ENCODE measurements around the gene TMEM200B. TPM values are rescaled to one million over a fixed set of nuclear protein-coding genes. Genes with fewer than 3 reads are reported as not detected.
"Not testable (repeated sequence)": the region's sequence is repeated elsewhere in the genome, so short reads cannot be mapped to it uniquely, and the experiment has no call there.

Gene TMEM200B
- total RNA-seq, 1 donor from 2014 or later, result 2.1 TPM

GRCh38 chr1:29144178-29144577 is 20.5 kb upstream of the TMEM200B start:
- TF ChIP-seq, protein P1, sequence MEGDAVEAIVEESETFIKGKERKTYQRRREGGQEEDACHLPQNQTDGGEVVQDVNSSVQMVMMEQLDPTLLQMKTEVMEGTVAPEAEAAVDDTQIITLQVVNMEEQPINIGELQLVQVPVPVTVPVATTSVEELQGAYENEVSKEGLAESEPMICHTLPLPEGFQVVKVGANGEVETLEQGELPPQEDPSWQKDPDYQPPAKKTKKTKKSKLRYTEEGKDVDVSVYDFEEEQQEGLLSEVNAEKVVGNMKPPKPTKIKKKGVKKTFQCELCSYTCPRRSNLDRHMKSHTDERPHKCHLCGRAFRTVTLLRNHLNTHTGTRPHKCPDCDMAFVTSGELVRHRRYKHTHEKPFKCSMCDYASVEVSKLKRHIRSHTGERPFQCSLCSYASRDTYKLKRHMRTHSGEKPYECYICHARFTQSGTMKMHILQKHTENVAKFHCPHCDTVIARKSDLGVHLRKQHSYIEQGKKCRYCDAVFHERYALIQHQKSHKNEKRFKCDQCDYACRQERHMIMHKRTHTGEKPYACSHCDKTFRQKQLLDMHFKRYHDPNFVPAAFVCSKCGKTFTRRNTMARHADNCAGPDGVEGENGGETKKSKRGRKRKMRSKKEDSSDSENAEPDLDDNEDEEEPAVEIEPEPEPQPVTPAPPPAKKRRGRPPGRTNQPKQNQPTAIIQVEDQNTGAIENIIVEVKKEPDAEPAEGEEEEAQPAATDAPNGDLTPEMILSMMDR (IDR thresholded peaks at IDR 0.05; ENCODE audit: insufficient read depth, low read length, poor library complexity, severe bottlenecking), result no peak
- Histone ChIP-seq H3K36me3 (ENCODE audit: control insufficient read depth, insufficient read depth, low read length) (peaks cover 2% of the 10 kb centered on the region), H3K27me3 (ENCODE audit: control insufficient read depth, insufficient read depth, low read length) (no peaks in the 10 kb centered on the region), H3K4me3 (ENCODE audit: low read depth, low read length) (no peak overlapping the region)
- no peak for DNase-seq (ENCODE audit: low read depth)

GRCh38 chr1:29142714-29143113 is 19.0 kb upstream of the TMEM200B start:
- Histone ChIP-seq H3K4me3 (ENCODE audit: low read depth, low read length) (no peak overlapping the region), H3K36me3 (ENCODE audit: control insufficient read depth, insufficient read depth, low read length) (peaks cover 2% of the 10 kb centered on the region), H3K27me3 (ENCODE audit: control insufficient read depth, insufficient read depth, low read length) (no peaks in the 10 kb centered on the region)
- TF ChIP-seq, protein P1 (IDR thresholded peaks at IDR 0.05; ENCODE audit: insufficient read depth, low read length, poor library complexity, severe bottlenecking), result no peak
- no peak for DNase-seq (ENCODE audit: low read depth)

DNA sequence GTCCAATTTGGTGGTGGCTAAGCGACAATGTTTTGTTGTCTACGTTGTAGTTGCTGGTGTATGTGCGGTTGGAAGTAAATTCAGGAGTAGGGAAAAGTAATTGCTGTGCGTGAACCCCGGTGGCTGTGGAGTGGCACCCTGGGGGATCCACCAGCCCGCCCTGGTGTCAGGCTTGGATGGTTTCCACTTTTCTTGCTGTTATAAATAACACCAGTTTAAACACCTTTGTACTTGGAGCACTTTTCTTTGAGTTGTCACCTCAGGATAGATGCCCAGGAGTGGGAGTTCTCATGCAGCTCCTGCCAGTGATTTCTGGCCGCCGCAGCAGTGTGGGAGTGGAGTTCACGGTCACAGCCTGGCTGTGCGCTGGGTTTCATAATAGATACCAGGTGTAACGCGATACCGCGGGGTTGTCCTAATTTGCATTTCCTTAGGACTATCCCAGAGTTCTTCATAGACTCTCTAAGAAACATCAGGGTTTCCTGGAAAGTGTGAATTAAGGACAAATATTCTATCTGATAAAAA is 12.8 kb upstream of the TMEM200B start:
- no peak for DNase-seq (ENCODE audit: low read depth)
- TF ChIP-seq, protein P1 (IDR thresholded peaks at IDR 0.05; ENCODE audit: insufficient read depth, low read length, poor library complexity, severe bottlenecking), result no peak

DNA sequence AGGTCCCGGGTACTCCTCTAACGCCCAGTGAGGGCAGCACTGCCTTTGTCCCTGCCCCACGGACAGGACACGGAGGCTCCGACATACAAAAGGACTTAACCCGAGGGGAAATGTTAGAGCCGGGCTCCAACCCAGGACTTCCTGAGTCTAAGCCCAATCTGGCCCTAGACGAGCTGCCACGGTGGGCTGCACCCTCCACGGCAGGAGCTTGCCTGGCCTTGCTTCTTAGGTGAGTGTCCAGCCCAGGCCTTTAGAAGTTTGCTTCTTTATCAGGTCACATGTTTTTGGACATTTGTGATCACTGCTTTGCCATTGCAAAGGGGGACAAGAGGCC is 11.0 kb upstream of the TMEM200B start:
- TF ChIP-seq, protein P1 (IDR thresholded peaks at IDR 0.05; ENCODE audit: insufficient read depth, low read length, poor library complexity, severe bottlenecking), result no peak
- Histone ChIP-seq H3K4me3 (ENCODE audit: low read depth, low read length) (no peak overlapping the region), H3K27me3 (ENCODE audit: control insufficient read depth, insufficient read depth, low read length) (peaks cover 11% of the 10 kb centered on the region)

More for the DNA sequence above, 12.8 kb upstream of the TMEM200B start:
- no peaks in the 10 kb centered on the region for H3K36me3 ChIP-seq (ENCODE audit: control insufficient read depth, insufficient read depth, low read length)
- no peak overlapping the region for H3K4me3 ChIP-seq (ENCODE audit: low read depth, low read length)
- peaks cover 11% of the 10 kb centered on the region for H3K27me3 ChIP-seq (ENCODE audit: control insufficient read depth, insufficient read depth, low read length)

GRCh38 chr1:29133861-29134694 is 10.4 kb upstream of the TMEM200B start:
- H3K4me3 ChIP-seq (ENCODE audit: low read depth, low read length), result no peak overlapping the region
- H3K36me3 ChIP-seq (ENCODE audit: control insufficient read depth, insufficient read depth, low read length), result no peaks in the 10 kb centered on the region
- TF ChIP-seq, protein P1 (IDR thresholded peaks at IDR 0.05; ENCODE audit: insufficient read depth, low read length, poor library complexity, severe bottlenecking), result no peak
- peaks cover 11% of the 10 kb centered on the region for H3K27me3 ChIP-seq (ENCODE audit: control insufficient read depth, insufficient read depth, low read length)
- DNase-seq (ENCODE audit: low read depth), result no peak

More for the DNA sequence above, 11.0 kb upstream of the TMEM200B start:
- DNase-seq (ENCODE audit: low read depth), result no peak
- H3K36me3 ChIP-seq (ENCODE audit: control insufficient read depth, insufficient read depth, low read length), result no peaks in the 10 kb centered on the region

DNA sequence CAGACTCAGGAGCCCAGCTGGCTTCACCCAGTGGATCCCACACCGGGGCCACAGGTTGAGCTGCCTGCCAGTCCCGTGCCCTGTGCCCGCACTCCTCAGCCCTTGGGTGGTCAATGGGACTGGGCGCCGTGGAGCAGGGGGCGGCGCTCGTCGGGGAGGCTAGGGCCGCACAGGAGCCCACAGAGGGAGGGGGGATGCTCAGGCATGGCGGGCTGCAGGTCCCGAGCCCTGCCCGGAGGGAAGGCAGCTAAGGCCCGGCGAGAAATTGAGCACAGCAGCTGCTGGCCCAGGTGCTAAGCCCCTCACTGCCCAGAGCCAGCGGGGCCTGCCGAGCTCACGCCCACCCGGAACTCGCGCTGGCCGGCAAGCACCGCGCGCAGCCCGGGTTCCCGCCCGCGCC is 7.4 kb upstream of the TMEM200B start:
- H3K27me3 ChIP-seq (ENCODE audit: control insufficient read depth, insufficient read depth, low read length), result peaks cover 11% of the 10 kb centered on the region
- not testable (repeated sequence) for H3K36me3 ChIP-seq (ENCODE audit: control insufficient read depth, insufficient read depth, low read length); DNase-seq (ENCODE audit: low read depth); H3K4me3 ChIP-seq (ENCODE audit: low read depth, low read length)

Measured in kidney epithelial cell (primary cell).